D721Med (cell line): Measurements from ENCODE around the gene HSPA1L.
A peak's percentile ranks its signal among the peaks of the same experiment; 100 is the strongest.
"Not testable (repeated sequence)": the region's sequence is repeated elsewhere in the genome, so short reads cannot be mapped to it uniquely, and the experiment has no call there.

ENCODE experiments used
- DNase-seq: peaks from one replicate; pipeline ENCODE4 v3.0.0; 2011; ENCODE audit warnings: low spot score; ENCODE audit not compliant: insufficient read length
- FAIRE-seq: peaks from 2 replicates; lab custom pipeline; 2011; peaks lifted over from hg19 to GRCh38; lab: Jason Lieb, UNC
- TF ChIP-seq, protein P1 (sequence below): IDR thresholded peaks from 2 replicates; pipeline ENCODE4 v1.5.1; 2012; ENCODE audit warnings: mild to moderate bottlenecking, control low read depth; ENCODE audit not compliant: insufficient read depth; ENCODE audit errors: missing control alignments

Gene HSPA1L

DNA sequence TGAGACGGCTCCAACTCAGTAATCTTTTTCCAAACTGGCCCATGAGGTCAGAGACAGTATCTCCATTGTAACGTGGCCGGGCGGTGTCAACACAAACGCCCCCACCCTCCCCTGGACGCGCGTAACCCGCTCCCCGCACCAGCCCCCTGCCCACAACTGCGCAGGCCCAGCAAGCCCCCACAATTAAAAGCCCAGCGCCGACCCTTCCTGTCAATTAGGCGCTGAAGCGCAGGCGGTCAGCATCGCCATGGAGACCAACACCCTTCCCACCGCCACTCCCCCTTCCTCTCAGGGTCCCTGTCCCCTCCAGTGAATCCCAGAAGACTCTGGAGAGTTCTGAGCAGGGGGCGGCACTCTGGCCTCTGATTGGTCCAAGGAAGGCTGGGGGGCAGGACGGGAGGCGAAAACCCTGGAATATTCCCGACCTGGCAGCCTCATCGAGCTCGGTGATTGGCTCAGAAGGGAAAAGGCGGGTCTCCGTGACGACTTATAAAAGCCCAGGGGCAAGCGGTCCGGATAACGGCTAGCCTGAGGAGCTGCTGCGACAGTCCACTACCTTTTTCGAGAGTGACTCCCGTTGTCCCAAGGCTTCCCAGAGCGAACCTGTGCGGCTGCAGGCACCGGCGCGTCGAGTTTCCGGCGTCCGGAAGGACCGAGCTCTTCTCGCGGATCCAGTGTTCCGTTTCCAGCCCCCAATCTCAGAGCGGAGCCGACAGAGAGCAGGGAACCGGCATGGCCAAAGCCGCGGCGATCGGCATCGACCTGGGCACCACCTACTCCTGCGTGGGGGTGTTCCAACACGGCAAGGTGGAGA lies at the start of gene HSPA1L, which contains the start of gene HSPA1A:
Gene HSPA1L (minus strand): TSS at position 259 of the 814 bp plus-strand sequence. CDS start 3,311 bp downstream, outside the sequence.
Gene HSPA1A (plus strand): TSS at position 519 of the 814 bp plus-strand sequence. CDS start 214 bp downstream, at position 733.
- FAIRE-seq: no peak
- no peak for DNase-seq
- TF ChIP-seq, protein P1, sequence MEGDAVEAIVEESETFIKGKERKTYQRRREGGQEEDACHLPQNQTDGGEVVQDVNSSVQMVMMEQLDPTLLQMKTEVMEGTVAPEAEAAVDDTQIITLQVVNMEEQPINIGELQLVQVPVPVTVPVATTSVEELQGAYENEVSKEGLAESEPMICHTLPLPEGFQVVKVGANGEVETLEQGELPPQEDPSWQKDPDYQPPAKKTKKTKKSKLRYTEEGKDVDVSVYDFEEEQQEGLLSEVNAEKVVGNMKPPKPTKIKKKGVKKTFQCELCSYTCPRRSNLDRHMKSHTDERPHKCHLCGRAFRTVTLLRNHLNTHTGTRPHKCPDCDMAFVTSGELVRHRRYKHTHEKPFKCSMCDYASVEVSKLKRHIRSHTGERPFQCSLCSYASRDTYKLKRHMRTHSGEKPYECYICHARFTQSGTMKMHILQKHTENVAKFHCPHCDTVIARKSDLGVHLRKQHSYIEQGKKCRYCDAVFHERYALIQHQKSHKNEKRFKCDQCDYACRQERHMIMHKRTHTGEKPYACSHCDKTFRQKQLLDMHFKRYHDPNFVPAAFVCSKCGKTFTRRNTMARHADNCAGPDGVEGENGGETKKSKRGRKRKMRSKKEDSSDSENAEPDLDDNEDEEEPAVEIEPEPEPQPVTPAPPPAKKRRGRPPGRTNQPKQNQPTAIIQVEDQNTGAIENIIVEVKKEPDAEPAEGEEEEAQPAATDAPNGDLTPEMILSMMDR: no peak

DNA sequence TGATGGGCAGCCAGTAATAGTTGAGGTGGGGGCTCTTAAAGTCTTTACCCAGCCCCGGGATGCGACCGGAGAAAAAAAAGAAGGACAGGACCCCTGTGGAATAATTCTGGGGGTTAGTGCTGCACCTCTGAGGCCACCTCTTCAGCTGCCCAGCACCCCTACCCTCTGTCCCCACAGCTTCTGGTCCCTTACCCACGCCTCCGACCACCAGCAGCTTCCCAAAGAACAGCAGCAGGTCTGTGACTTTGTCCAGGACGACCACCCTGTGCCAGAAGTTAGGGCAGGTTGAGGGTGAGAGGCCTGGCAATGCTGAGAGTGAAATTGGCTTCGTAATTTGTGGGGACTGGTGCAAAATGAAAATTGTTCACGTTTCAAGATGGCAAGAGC lies 49.7 kb upstream of the HSPA1L start:
- no peak for FAIRE-seq
- TF ChIP-seq, protein P1: no peak
- no peak for DNase-seq

DNA sequence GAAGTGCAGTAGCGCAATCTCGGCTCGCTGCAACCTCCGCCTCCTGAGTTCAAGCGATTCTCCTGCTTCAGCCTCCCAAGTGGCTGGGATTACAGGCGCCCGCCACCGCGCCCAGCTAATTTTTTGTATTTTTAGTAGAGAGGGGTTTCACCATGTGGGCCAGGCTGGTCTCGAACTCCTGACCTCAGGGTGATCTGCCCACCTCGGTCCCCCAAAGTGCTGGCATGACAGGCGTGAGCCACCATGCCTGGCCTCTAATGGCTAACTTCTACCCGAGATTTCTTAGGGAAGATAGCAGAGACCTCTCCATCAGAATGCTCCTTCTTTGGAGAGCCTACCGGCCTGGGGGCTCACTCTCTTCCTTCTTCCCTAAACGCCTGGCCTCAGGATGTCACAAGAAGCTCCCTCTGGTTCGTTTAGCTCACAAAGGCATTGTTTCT lies 49.1 kb upstream of the HSPA1L start:
- not testable (repeated sequence) for DNase-seq, FAIRE-seq

DNA sequence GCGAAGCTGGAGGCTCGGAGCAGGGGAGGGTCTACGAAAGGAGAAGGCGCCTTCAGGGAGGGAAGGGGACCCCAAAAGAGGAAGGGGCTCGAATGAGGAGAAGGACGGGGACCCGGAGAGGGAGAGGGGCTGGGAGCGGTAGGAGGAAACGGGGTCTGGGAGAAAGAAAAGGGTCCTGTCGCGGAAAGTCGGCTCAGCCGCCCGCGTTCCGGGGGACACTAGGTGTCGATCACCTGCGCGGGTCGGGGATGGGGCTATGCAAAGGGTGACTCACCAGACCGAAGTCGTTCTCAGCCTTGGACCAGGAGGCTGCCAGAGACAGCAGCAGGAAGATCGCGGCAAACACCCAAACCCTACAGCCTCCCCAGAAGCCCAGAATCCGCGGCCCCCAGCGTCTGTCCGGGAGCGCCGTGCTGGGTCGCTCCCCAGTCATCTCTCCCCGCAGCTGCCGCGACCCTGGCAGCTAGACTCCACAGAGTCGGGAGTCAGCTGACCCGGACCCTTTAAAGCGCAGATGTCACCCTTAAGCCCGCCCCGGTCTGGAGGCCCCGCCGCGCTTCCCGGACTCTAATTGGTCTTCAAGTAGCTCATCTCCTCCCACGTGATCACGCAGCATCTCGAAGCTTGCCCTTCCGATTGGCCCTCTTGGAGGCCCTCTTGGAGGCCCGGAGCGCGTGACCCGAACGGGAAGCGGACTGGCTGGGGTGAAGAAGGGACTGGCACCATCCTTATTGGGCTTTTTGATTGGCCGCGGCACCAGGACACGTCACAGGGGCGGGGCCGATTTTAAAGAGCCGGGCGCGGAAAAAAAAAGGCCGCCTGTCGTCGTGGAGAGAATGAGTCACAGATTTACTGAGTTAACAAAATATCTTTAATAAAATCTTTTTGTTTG lies 47.5 kb upstream of the HSPA1L start, which contains the start of gene NEU1:
Gene NEU1 (minus strand): TSS at position 478 of the 892 bp plus-strand sequence. CDS start 45 bp downstream, at position 433.
- TF ChIP-seq, protein P1: no peak
- FAIRE-seq (no peak), DNase-seq (peak; percentile 99)

DNA sequence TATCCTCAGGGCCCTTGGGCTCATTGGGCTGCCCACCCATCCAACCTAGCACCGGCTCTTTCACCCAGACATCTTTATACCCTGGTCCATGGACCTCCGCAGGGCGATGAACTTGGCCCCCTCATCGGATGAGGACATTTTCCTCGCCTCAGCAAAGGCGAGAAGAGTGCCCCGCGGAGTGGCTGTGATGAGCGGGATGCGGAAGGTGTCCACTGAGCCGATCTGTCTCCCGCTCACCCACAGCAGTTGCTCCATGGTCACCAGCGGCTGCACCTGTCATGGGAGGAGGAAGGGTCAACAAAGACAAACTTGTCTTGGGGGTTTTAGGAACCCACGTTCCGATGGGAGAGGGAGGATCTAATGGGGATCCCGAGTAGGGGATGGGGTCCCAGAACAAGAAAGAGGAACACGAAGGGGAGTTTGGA lies 46.8 kb upstream of the HSPA1L start:
- FAIRE-seq (no peak), DNase-seq (no peak)
- TF ChIP-seq, protein P1: no peak

DNA sequence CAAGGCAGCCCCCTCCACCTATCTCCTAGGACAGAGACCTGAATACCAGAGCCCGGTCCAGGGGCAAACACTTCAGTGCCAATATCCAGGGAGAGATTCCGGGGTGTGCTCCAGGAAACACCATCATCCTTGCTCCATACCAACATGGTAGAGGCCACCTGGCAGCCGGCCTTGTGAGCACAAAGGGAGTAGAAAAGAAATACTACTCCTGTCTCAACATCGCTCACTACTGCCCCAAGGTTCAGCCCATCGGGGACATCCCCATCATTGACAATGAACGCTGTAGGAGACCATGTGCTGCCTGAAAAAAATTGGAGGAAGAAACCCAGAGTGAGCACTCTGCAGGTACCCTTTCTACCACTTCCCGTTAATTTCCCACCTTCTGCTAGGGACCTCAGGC lies 46.1 kb upstream of the HSPA1L start:
- no peak for FAIRE-seq
- no peak for DNase-seq
- TF ChIP-seq, protein P1: no peak

DNA sequence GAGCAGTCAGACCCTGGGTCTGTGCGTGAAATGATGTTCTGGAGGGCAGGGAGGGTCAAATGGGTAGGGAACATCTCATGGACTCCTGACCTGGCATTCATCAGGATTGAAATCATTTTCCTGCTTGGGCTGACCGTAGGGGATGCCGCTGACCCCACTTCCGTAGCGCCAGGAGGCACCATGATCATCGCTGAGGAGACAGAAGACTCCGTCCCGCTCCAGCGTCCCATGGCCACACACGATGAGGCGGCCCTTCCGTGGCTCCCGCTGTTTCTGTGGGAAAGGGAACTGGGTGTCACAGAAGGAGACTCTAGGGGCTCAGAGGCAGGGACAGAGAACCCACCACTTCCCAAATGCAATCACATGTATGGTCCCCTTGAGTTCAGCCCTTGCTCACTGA lies 45.3 kb upstream of the HSPA1L start:
- DNase-seq (no peak), FAIRE-seq (no peak)
- TF ChIP-seq, protein P1: no peak
